PC-3 (cell line): ENCODE data around the gene DGKG.

Source experiments
- CTCF ChIP-seq: fragments of 300-600 bp; sonication (generic); conservative IDR thresholded peaks from 2 replicates; pipeline ENCODE4 v1.5.1; 2017; ENCODE audit warnings: antibody characterized with exemption, low read depth, mild to moderate bottlenecking, low read length
- EZH2 ChIP-seq: fragments of 300-600 bp; sonication (generic); IDR thresholded peaks from one replicate; pipeline ENCODE4 v1.6.1; 2017; ENCODE audit warnings: antibody characterized with exemption, mild to moderate bottlenecking, low read length; ENCODE audit not compliant: unreplicated experiment

DNA sequence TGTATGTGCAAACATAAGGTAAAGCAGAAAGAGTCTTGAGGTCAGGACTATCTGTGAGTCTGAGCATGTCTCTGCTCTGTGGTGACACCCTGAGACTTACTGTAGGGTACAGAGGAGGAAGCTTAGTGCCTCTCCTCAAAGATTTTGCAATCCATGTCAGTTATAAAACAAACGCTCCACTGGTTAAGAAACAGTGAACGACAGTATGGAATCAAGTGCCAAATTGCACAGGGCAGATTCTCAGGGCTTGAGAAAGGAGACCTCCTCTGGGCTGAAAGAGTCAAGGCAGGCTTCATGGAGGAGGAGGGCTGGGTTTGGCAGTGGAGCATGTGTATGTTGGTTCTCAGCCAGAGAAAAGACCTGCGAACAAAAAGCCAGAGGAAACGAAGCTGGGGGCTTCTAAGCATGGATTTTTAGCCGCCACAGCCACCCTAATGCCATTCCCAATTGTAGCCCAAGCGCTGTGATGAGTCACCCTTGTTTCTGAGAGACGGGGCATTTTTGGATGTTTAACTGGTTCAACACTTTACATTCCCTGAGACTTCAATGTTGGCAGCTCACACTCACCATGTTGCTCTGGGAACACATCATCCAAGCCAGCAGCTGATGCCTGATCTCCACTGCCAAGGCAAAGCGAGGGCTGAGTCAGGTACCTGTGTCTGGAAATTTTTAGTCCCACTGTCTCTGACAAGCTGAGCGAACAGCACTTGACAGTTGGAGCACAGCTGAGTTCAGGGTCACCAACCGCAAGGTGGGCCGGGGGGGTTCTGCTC, 3.4 kb upstream of the DGKG start:
- TF ChIP-seq CTCF = no peak
- no peak for TF ChIP-seq EZH2
